NCI-H69 (cell line): ENCODE data around the gene IRF2BP2.
A peak's percentile ranks its signal among the peaks of the same experiment; 100 is the strongest.

ENCODE experiments used
- DNase-seq: peaks from one replicate; lab custom pipeline; 2025; lab: John Stamatoyannopoulos, UW

The IRF2BP2 gene

GRCh38 chr1:234583755-234584419 is 26.1 kb downstream of the IRF2BP2 start:
- no peak for DNase-seq

GRCh38 chr1:234582681-234583301 is 27.2 kb downstream of the IRF2BP2 start:
- no peak for DNase-seq

GRCh38 chr1:234582186-234582585 is 27.8 kb downstream of the IRF2BP2 start:
- DNase-seq = no peak

GRCh38 chr1:234581063-234581714 is 28.8 kb downstream of the IRF2BP2 start:
- no peak for DNase-seq

GRCh38 chr1:234579967-234580366 is 30.0 kb downstream of the IRF2BP2 start:
- peak; percentile 31 for DNase-seq

GRCh38 chr1:234578735-234579134 is 31.2 kb downstream of the IRF2BP2 start:
- DNase-seq = no peak

- DNase-seq = no peak
Observed at GRCh38 chr1:234578087-234578486, 31.9 kb downstream of the IRF2BP2 start.

- DNase-seq = no peak
Observed at GRCh38 chr1:234573711-234574299, 36.2 kb downstream of the IRF2BP2 start.

- peak; percentile 33 for DNase-seq
Observed at GRCh38 chr1:234572966-234573365, 37.0 kb downstream of the IRF2BP2 start.

GRCh38 chr1:234571702-234572101 is 38.3 kb downstream of the IRF2BP2 start:
- DNase-seq = no peak

GRCh38 chr1:234570329-234571120 is 39.5 kb downstream of the IRF2BP2 start:
- peak; percentile 67 for DNase-seq

GRCh38 chr1:234568345-234568744 is 41.6 kb downstream of the IRF2BP2 start:
- no peak for DNase-seq

- peak; percentile 11 for DNase-seq
Observed at GRCh38 chr1:234565132-234565531, 44.8 kb downstream of the IRF2BP2 start.

GRCh38 chr1:234564035-234565029 is 45.6 kb downstream of the IRF2BP2 start:
- DNase-seq = peak; percentile 60

- DNase-seq = no peak
Observed at GRCh38 chr1:234562334-234562733, 47.6 kb downstream of the IRF2BP2 start.

GRCh38 chr1:234561319-234561718 is 48.7 kb downstream of the IRF2BP2 start:
- DNase-seq = no peak

GRCh38 chr1:234559902-234560676 is 49.9 kb downstream of the IRF2BP2 start:
- DNase-seq = no peak

GRCh38 chr1:234559152-234559901 is 50.7 kb downstream of the IRF2BP2 start:
- DNase-seq = peak; percentile 34

- peak; percentile 36 for DNase-seq
Observed at GRCh38 chr1:234558330-234558836, 51.6 kb downstream of the IRF2BP2 start.
